ENCODE results near the gene ZNF175.

- TF ChIP-seq, protein P1, sequence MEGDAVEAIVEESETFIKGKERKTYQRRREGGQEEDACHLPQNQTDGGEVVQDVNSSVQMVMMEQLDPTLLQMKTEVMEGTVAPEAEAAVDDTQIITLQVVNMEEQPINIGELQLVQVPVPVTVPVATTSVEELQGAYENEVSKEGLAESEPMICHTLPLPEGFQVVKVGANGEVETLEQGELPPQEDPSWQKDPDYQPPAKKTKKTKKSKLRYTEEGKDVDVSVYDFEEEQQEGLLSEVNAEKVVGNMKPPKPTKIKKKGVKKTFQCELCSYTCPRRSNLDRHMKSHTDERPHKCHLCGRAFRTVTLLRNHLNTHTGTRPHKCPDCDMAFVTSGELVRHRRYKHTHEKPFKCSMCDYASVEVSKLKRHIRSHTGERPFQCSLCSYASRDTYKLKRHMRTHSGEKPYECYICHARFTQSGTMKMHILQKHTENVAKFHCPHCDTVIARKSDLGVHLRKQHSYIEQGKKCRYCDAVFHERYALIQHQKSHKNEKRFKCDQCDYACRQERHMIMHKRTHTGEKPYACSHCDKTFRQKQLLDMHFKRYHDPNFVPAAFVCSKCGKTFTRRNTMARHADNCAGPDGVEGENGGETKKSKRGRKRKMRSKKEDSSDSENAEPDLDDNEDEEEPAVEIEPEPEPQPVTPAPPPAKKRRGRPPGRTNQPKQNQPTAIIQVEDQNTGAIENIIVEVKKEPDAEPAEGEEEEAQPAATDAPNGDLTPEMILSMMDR (conservative IDR thresholded peaks at IDR 0.05; ENCODE audit: low read depth, low read length): no peak
- TF ChIP-seq EZH2 (IDR thresholded peaks at IDR 0.05; ENCODE audit: low read length, unreplicated experiment): no peak
These were observed 50.1 kb downstream of the ZNF175 start for GRCh38 chr19:51621178-51621577.
